Measurements from ENCODE around the gene APLP1. TPM values are rescaled to one million over a fixed set of nuclear protein-coding genes. Genes with fewer than 3 reads are reported as not detected.
A peak's percentile ranks its signal among the peaks of the same experiment; 100 is the strongest.

The APLP1 gene
- total RNA-seq, 1 donor from 2014 or later = 2.1 TPM

- H3K4me1 ChIP-seq = peaks cover 14% of the 10 kb centered on the region
- TF ChIP-seq CTCF (IDR thresholded peaks at IDR 0.05) = no peak
- intact Hi-C loops (cut with DNase I) = no loop called here
- DNase-seq (no peak), ATAC-seq (no peak)
- H3K27me3 ChIP-seq (ENCODE audit: low read depth) = peaks cover 86% of the 10 kb centered on the region
- H3K27ac ChIP-seq = no peak overlapping the region
- no peaks in the 10 kb centered on the region for H3K36me3 ChIP-seq
- H3K9me3 ChIP-seq = no peaks in the 10 kb centered on the region
- H3K4me3 ChIP-seq = no peak overlapping the region
Measured at GRCh38 chr19:35848919-35849505, 19.4 kb upstream of the APLP1 start.

GRCh38 chr19:35851213-35852028 is 17.0 kb upstream of the APLP1 start:
- no peak for ATAC-seq
- intact Hi-C loops (cut with DNase I) = no loop called here
- no peak for TF ChIP-seq CTCF (IDR thresholded peaks at IDR 0.05)
- H3K4me1 ChIP-seq = peaks cover 5% of the 10 kb centered on the region
- H3K4me3 ChIP-seq = no peak overlapping the region
- no peaks in the 10 kb centered on the region for H3K36me3 ChIP-seq
- no peak overlapping the region for H3K27ac ChIP-seq
- peaks cover 85% of the 10 kb centered on the region for H3K27me3 ChIP-seq (ENCODE audit: low read depth)
- no peak for DNase-seq
- H3K9me3 ChIP-seq = no peaks in the 10 kb centered on the region

- ATAC-seq (no peak), DNase-seq (no peak)
- H3K4me1 ChIP-seq = peaks cover 13% of the 10 kb centered on the region
- intact Hi-C loops (cut with DNase I) = no loop called here
- TF ChIP-seq CTCF (IDR thresholded peaks at IDR 0.05) = no peak
- H3K4me3 ChIP-seq = no peak within 1 kb of the TSS
- H3K27ac ChIP-seq = no peak within 1 kb of the TSS
- H3K27me3 ChIP-seq (ENCODE audit: low read depth) = peaks cover 88% of the 10 kb centered on the region
- H3K36me3 ChIP-seq = no peaks in the 10 kb centered on the region
- H3K9me3 ChIP-seq = no peaks in the 10 kb centered on the region
Measured at GRCh38 chr19:35852029-35852780, 16.2 kb upstream of the APLP1 start, which contains the start of gene NPHS1. Gene NPHS1, minus strand, starts transcription at chr19:35852504. Its CDS starts 667 bp downstream, at chr19:35851837.

GRCh38 chr19:35853038-35853756 is 15.2 kb upstream of the APLP1 start:
- ATAC-seq (no peak), DNase-seq (no peak)
- H3K36me3 ChIP-seq = no peaks in the 10 kb centered on the region
- no peak for TF ChIP-seq CTCF (IDR thresholded peaks at IDR 0.05)
- peaks cover 13% of the 10 kb centered on the region for H3K4me1 ChIP-seq
- H3K27ac ChIP-seq = no peak overlapping the region
- intact Hi-C loops (cut with DNase I) = no loop called here
- peaks cover 90% of the 10 kb centered on the region for H3K27me3 ChIP-seq (ENCODE audit: low read depth)
- H3K9me3 ChIP-seq = no peaks in the 10 kb centered on the region
- no peak overlapping the region for H3K4me3 ChIP-seq

GRCh38 chr19:35856546-35857149 is 11.7 kb upstream of the APLP1 start, which contains the start of gene KIRREL2:
Gene KIRREL2, plus strand, starts transcription at chr19:35856911. Its CDS starts 209 bp downstream, at chr19:35857120.
- intact Hi-C loops (cut with DNase I) = no loop called here
- no peaks in the 10 kb centered on the region for H3K9me3 ChIP-seq
- no peak for DNase-seq
- H3K27ac ChIP-seq = no peak within 1 kb of the TSS
- TF ChIP-seq CTCF (IDR thresholded peaks at IDR 0.05) = no peak
- peaks cover 13% of the 10 kb centered on the region for H3K4me1 ChIP-seq
- H3K36me3 ChIP-seq = no peaks in the 10 kb centered on the region
- peak; percentile 21 to 34 for ATAC-seq
- H3K27me3 ChIP-seq (ENCODE audit: low read depth) = peaks cover 93% of the 10 kb centered on the region
- peak within 1 kb of the TSS; percentile 56 for H3K4me3 ChIP-seq

Measured in lower lobe of right lung (tissue), 2 donors.